Stimulated activated CD4-positive, alpha-beta T cell treated with anti-CD3 and anti-CD28 coated beads, Interleukin-2, amount 100 ng/mL, for 4 hours (primary cell): ENCODE results near the gene HOXA6.

Experiments
- DNase-seq: peaks from one replicate; pipeline ENCODE4 v3.0.0-alpha.2; 2020; ENCODE audit warnings: low read depth

The HOXA6 gene

GRCh38 chr7:27149842-27150567, 2.4 kb upstream of the HOXA6 start:
- DNase-seq, result no peak

GRCh38 chr7:27148756-27149641, 1.4 kb upstream of the HOXA6 start:
- no peak for DNase-seq

- DNase-seq, result no peak
Measured at GRCh38 chr7:27148031-27148755, 619 bp upstream of the HOXA6 start.

DNA sequence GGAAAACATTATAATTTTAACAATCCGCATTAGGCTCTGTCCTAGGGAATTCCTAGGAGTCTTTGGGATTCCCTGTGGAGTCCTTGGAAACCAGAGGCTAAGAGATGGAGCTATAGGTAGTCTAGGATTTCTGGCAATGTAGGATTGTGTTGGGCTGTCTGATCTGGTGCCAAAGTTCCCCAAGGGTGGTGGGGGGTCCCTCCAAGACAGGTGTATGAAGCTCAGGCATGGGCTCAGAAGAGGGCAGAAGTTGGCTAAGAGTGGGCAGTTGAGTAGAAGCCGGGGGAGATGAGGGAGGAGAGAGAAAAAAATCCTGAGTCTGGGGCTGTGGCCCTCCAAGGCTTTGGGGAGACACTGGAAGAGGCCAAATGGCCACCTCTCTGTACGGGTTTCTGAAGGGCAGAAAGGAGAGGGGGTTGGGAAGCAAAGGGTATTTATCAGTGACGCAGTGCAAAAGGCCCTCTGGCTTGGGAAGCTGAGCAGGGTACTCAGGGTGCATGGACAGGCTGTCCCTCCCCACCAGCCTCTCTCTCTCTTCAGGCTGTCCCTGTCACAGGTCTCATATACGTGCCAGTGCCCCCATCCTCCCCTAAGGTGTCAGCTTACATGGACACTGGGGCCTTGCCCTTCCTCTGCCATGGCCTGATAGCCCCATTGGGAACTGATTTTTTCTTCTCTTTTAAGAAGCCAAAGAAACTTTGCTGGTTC, 929 bp downstream of the HOXA6 start:
- no peak for DNase-seq

GRCh38 chr7:27145914-27146412, 1.6 kb downstream of the HOXA6 start:
- no peak for DNase-seq

- no peak for DNase-seq
Measured at GRCh38 chr7:27145165-27145913, 2.2 kb downstream of the HOXA6 start.

GRCh38 chr7:27144781-27145164, 2.8 kb downstream of the HOXA6 start:
- no peak for DNase-seq

DNA sequence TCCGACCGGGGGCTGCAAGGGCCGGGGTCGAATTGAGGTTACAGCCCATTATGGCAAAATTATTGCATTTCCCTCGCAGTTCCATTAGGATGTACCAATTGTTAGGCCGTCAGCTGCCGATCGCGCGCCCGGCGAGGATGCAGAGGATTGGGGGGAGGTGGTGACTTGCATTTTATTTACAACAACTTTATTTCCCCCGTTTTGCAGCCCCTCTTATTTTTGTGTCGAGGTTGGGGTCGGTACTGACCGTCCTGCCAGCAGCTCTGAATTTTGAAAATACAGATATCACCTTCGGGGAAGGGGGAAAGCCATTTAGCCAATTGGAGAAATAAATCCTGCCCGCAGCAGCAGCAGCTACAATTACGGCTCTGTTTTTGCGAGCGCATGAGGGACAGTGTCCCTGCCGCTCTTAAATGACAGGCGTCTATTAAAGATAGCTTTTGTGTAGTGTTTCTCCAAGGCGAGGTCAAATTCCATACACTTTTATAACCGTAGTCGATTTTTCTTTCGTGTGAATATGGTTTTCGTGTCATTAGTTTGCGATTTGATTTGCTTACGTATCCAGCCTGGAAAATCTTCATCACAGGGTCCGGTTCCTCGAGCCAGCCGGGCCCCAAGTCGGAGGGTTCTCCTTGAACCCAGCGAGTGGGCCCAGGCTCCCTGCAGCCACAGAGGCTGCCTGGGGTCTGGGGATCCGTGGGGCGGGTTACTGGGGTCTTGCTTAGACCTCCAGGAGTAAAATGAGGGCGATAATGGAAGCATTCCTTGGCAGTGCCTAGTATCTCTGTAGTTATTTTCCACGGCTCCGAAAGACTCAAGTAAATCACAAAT, 3.4 kb downstream of the HOXA6 start:
- DNase-seq, result no peak

GRCh38 chr7:27143023-27143949, 4.3 kb downstream of the HOXA6 start, which contains the start of gene HOXA5:
TSS of gene HOXA5 (minus strand) at chr7:27143681. CDS start at chr7:27143607, 74 bp downstream.
- DNase-seq, result no peak

DNA sequence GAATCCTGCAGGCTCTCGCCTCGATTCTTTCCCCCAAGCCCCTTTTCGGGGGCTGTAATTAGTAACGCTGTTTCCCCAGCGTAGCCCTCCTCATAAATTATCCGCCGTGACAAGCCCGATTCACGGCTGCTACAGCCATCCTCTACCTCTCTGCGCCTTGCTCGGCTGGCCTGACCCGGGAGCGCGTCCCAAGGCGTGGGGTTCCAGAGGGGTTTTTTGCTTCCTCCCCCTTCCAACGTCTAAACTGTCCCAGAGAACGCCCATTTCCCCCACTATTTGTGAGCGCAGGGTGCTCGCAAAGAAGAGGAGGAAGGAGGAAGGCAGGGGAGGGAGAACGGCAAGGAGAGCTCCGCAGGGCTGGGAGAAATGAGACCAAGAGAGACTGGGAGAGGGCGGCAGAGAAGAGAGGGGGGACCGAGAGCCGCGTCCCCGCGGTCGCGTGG, 5.0 kb downstream of the HOXA6 start:
- no peak for DNase-seq

- no peak for DNase-seq
Measured at GRCh38 chr7:27141923-27142579, 5.5 kb downstream of the HOXA6 start.

DNA sequence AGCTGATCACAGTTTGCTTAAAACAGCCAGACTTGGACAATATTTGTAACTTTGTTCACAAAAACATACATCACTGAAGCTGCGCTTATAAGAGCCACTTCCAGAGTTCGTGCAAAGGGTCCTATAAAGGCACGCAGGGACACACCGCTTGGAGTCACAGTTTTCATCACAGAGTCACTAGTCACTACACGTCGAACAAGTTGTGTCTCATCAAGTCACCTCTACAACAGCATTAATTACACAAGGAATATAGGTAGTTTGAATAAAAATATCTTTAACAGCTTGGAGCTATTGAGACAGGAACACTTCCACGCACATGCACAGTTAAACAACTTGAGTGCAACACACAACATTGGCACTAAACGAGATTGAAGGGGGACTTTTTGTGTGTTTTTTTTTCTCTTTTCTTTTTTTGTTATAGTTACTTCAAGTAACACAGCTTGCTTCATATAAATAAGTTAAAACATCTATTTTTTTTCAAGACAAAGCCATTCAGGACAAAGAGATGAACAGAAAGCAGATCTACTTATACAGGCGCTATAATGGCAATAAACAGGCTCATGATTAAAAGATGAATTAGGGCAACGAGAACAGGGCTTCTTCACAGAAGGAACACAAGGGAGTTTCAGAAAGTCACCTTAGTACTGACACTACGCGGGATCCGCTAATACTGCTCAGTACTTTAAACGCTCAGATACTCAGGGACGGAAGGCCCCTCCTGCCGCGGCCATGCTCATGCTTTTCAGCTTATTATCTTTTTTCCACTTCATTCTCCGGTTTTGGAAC, 6.2 kb downstream of the HOXA6 start:
- no peak for DNase-seq

DNA sequence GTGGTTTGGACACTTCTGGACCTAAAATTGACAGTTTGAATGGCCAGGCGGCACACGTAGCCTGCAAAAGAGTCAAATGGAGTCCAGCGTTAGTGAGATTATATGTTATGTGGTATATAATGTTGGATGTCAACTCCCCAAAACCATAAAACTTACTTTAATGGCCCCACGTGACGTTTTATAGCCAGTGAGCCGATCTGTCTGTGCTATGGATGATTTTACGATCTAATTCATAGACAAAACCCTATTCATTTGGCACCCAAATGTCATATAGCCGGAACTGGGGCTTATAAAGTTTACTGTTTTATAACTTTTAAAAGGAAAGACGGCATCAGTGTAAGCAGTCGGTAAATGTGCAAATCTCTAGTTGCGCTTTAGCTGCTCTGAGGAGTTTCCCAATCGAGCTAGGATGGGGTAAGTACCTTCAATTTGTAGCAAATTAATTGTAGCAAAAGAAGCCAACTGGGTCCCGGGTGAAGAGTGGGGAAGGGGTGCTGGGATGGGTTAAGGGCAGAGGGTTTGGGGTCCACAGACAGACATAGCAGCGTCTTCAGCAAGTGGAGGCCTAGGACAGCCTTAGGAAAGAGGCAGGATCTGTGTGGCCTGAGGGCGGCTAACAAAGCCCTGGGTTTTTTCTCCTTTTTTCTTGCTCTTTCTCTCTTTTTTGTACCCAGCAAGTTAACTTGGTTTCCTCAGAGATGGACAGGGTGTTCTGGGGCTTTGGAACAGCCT, 7.3 kb downstream of the HOXA6 start:
- no peak for DNase-seq

- no peak for DNase-seq
Measured at GRCh38 chr7:27139334-27140125, 8.0 kb downstream of the HOXA6 start.

DNA sequence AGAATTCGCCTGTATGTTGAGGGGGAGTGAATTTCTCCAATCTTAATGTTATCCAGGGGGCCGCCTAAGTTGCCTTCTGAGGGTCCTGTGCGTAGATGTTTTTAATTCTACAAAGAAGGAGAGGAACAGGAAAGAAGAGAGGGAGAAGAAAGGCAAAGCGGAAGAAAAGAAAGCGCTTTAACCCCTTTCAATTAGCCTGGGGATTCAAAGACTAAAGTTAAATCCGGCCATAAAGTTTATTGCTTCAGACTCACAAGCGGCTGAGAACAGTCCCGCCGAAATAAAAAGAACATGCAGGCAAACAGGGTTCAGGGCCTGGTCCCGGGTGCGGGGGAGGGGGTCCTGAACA, 8.6 kb downstream of the HOXA6 start:
- no peak for DNase-seq

DNA sequence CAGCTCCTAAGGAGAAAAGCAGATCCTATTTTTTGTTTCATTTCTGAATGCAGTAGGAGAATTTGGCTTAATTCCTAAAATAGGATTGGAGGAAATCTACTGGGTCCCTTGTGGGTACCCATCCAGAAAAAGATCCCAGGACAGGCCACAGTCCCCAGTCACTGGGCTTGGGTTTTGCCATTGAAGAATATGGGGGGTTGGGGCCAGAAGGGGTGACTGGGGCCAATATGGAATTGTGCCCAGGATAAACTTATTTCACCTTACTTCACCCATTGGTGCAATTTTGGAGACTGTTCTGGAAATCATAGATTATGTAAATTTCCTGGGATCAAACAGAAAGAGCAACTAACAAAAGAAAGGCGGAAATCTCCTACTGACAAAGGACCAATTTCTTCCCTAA, 9.1 kb downstream of the HOXA6 start:
- no peak for DNase-seq
